Skeletal muscle satellite cell (primary cell): ENCODE measurements around the gene OLFML2A.
A peak's percentile ranks its signal among the peaks of the same experiment; 100 is the strongest.

Source experiments
- H3K27me3 ChIP-seq: 2 replicates; pipeline ENCODE4 v1.7.0; 2013; ENCODE audit warnings: low read length; ENCODE audit not compliant: control insufficient read depth, insufficient read depth
- H3K36me3 ChIP-seq: 2 replicates; pipeline ENCODE4 v1.7.0; 2013; ENCODE audit warnings: mild to moderate bottlenecking, control low read depth, low read length; ENCODE audit not compliant: insufficient read depth
- H3K4me1 ChIP-seq: 2 replicates; pipeline ENCODE4 v1.7.0; 2013; ENCODE audit warnings: low read length; ENCODE audit not compliant: control insufficient read depth, insufficient read depth
- H3K4me2 ChIP-seq: 2 replicates; pipeline ENCODE4 v1.7.0; 2013; ENCODE audit warnings: mild to moderate bottlenecking, low read length
- H3K4me3 ChIP-seq: 2 replicates; pipeline ENCODE4 v1.7.0; 2013; ENCODE audit warnings: low read length
- H3K9ac ChIP-seq: 2 replicates; pipeline ENCODE4 v1.7.0; 2013; ENCODE audit warnings: mild to moderate bottlenecking, low read depth, low read length, moderate library complexity
- H3K9me3 ChIP-seq: replicated peaks from 2 replicates; pipeline ENCODE4 v1.7.0; 2013; ENCODE audit warnings: mild to moderate bottlenecking, control low read depth, low read length

OLFML2A gene

GRCh38 chr9:124790801-124791505 lies 14.0 kb downstream of the OLFML2A start:
- no peak overlapping the region for H3K9ac ChIP-seq
- H3K9me3 ChIP-seq = no peaks in the 10 kb centered on the region

GRCh38 chr9:124792257-124793014 lies 15.5 kb downstream of the OLFML2A start:
- no peak overlapping the region for H3K4me2 ChIP-seq
- no peaks in the 10 kb centered on the region for H3K27me3 ChIP-seq
- peak overlapping the region; percentile 16 for H3K9ac ChIP-seq
- peaks cover 27% of the 10 kb centered on the region for H3K4me1 ChIP-seq
- no peaks in the 10 kb centered on the region for H3K9me3 ChIP-seq
- no peaks in the 10 kb centered on the region for H3K36me3 ChIP-seq
- H3K4me3 ChIP-seq = no peak overlapping the region

More at GRCh38 chr9:124790801-124791505, 14.0 kb downstream of the OLFML2A start:
- H3K4me3 ChIP-seq = no peak overlapping the region
- H3K27me3 ChIP-seq = no peaks in the 10 kb centered on the region
- H3K4me2 ChIP-seq = no peak overlapping the region
- H3K4me1 ChIP-seq = peaks cover 19% of the 10 kb centered on the region
- H3K36me3 ChIP-seq = no peaks in the 10 kb centered on the region

- no peak overlapping the region for H3K4me2 ChIP-seq
- no peak overlapping the region for H3K4me3 ChIP-seq
- no peaks in the 10 kb centered on the region for H3K27me3 ChIP-seq
- no peaks in the 10 kb centered on the region for H3K36me3 ChIP-seq
- H3K4me1 ChIP-seq = peaks cover 27% of the 10 kb centered on the region
- H3K9me3 ChIP-seq = no peaks in the 10 kb centered on the region
- peak overlapping the region; percentile 16 for H3K9ac ChIP-seq
Measured at GRCh38 chr9:124793015-124793541, 16.1 kb downstream of the OLFML2A start.

- Histone ChIP-seq H3K4me1 (peaks cover 27% of the 10 kb centered on the region), H3K36me3 (no peaks in the 10 kb centered on the region), H3K9ac (no peak overlapping the region), H3K27me3 (no peaks in the 10 kb centered on the region), H3K4me2 (no peak overlapping the region), H3K4me3 (no peak overlapping the region), H3K9me3 (no peaks in the 10 kb centered on the region)
Measured at GRCh38 chr9:124794902-124795491, 18.1 kb downstream of the OLFML2A start.

- H3K4me2 ChIP-seq = no peak overlapping the region
- H3K9me3 ChIP-seq = no peaks in the 10 kb centered on the region
- H3K9ac ChIP-seq = no peak overlapping the region
- H3K4me1 ChIP-seq = peaks cover 33% of the 10 kb centered on the region
- no peak overlapping the region for H3K4me3 ChIP-seq
- no peaks in the 10 kb centered on the region for H3K36me3 ChIP-seq
- no peaks in the 10 kb centered on the region for H3K27me3 ChIP-seq
Measured at GRCh38 chr9:124795881-124796431, 19.0 kb downstream of the OLFML2A start.

GRCh38 chr9:124797343-124798103 lies 20.6 kb downstream of the OLFML2A start:
- no peak overlapping the region for H3K4me3 ChIP-seq
- no peak overlapping the region for H3K9ac ChIP-seq
- H3K9me3 ChIP-seq = no peaks in the 10 kb centered on the region
- H3K4me1 ChIP-seq = peaks cover 35% of the 10 kb centered on the region
- no peaks in the 10 kb centered on the region for H3K27me3 ChIP-seq
- H3K4me2 ChIP-seq = no peak overlapping the region
- no peaks in the 10 kb centered on the region for H3K36me3 ChIP-seq

- peaks cover 26% of the 10 kb centered on the region for H3K4me1 ChIP-seq
- H3K27me3 ChIP-seq = no peaks in the 10 kb centered on the region
- no peak overlapping the region for H3K9ac ChIP-seq
- H3K9me3 ChIP-seq = no peaks in the 10 kb centered on the region
- H3K4me2 ChIP-seq = no peak overlapping the region
- no peaks in the 10 kb centered on the region for H3K36me3 ChIP-seq
- no peak overlapping the region for H3K4me3 ChIP-seq
Measured at GRCh38 chr9:124799274-124800006, 22.5 kb downstream of the OLFML2A start.

GRCh38 chr9:124800306-124801259 lies 23.6 kb downstream of the OLFML2A start:
- no peaks in the 10 kb centered on the region for H3K9me3 ChIP-seq
- peaks cover 36% of the 10 kb centered on the region for H3K4me1 ChIP-seq
- no peak overlapping the region for H3K4me3 ChIP-seq
- no peaks in the 10 kb centered on the region for H3K36me3 ChIP-seq
- peak overlapping the region; percentile 36 for H3K4me2 ChIP-seq
- no peak overlapping the region for H3K9ac ChIP-seq
- no peaks in the 10 kb centered on the region for H3K27me3 ChIP-seq

GRCh38 chr9:124801356-124801755 lies 24.4 kb downstream of the OLFML2A start:
- no peaks in the 10 kb centered on the region for H3K27me3 ChIP-seq
- no peak overlapping the region for H3K4me3 ChIP-seq
- no peak overlapping the region for H3K9ac ChIP-seq
- H3K36me3 ChIP-seq = no peaks in the 10 kb centered on the region
- H3K9me3 ChIP-seq = no peaks in the 10 kb centered on the region
- H3K4me2 ChIP-seq = no peak overlapping the region
- peaks cover 28% of the 10 kb centered on the region for H3K4me1 ChIP-seq

GRCh38 chr9:124802426-124802825 lies 25.5 kb downstream of the OLFML2A start:
- no peaks in the 10 kb centered on the region for H3K36me3 ChIP-seq
- H3K4me2 ChIP-seq = no peak overlapping the region
- H3K4me3 ChIP-seq = no peak overlapping the region
- H3K4me1 ChIP-seq = peaks cover 25% of the 10 kb centered on the region
- H3K27me3 ChIP-seq = no peaks in the 10 kb centered on the region
- H3K9ac ChIP-seq = no peak overlapping the region
- no peaks in the 10 kb centered on the region for H3K9me3 ChIP-seq
